NCI-H1930 (cell line): ENCODE results near the gene MMP17.
A peak's percentile ranks its signal among the peaks of the same experiment; 100 is the strongest.

Experiments
- DNase-seq, 2 experiments: peaks; one replicate each; lab custom pipeline; 2025; lab: John Stamatoyannopoulos, UW

MMP17 gene

DNA sequence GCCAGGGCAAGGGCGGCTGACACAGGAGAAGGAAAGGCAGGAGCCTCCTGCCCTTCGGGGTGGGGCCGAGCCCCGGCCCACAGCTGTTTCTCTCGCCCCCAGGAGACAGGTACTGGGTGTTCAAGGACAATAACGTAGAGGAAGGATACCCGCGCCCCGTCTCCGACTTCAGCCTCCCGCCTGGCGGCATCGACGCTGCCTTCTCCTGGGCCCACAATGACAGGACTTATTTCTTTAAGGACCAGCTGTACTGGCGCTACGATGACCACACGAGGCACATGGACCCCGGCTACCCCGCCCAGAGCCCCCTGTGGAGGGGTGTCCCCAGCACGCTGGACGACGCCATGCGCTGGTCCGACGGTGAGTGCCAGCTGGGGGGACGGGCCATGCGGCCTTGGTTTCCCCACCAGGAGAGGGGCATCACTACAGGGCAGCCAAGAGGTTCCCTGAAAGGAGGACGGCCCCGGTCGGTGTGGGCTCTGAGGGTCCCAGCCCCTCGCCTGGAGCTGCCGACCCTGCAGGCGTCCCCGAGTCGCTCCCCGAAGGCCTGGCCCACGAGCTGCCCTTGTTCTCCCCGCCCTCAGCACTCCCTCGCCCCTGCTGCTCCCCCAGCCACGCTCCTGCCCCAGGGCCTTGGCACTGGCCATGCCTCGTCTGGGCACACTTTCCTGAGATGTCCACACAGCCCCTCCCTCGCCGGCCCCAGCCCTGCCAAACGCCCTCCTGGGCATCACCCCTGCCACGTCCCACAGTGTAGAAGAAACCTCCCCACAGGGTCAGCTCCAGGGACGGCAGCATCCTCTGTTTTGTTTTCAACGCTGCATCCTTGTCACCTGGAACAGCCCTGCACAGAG lies 21.7 kb downstream of the MMP17 start:
- DNase-seq, result no peak

GRCh38 chr12:131850856-131851559 lies 22.8 kb downstream of the MMP17 start:
- DNase-seq, result no peak

DNA sequence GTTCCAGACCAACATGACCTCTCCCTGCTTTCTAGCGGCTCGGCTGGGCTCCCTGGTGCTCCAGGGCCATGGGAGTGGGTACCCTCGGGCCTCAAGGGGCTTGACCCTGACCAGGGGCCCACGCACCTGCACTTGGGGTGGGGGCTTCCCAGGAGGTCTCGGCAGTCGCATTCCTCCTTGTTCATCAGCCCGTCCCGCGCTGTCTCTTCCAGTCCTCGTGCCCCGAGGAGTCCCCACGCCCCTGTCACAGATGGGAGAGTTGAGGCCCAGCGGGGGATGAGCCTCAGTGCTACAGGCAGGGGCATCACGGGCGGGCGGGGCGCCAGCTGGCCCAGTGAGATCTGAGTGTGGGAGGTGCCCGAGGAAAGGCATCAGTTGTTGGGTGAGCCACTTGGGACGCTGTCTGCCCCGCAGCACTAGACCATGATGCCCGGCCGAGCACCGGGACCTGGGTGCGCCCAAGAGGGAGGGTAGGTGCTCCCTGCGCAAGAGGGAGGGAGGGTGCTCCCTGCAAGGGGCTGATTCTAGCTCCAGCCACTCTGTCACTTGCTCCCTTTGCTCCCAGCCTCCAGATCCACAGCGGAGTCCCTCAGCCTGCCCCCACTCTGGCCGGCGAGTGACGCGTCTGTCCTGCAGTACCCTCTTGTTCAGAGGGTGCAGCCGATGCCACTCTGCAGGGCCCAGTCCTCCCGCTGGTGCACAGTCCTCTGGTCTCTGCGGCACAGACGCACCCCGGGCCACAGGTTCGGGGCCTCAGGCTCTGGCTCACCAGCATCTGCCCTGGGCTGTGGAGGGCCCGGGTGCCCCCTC lies 23.8 kb downstream of the MMP17 start:
- DNase-seq, result no peak

DNA sequence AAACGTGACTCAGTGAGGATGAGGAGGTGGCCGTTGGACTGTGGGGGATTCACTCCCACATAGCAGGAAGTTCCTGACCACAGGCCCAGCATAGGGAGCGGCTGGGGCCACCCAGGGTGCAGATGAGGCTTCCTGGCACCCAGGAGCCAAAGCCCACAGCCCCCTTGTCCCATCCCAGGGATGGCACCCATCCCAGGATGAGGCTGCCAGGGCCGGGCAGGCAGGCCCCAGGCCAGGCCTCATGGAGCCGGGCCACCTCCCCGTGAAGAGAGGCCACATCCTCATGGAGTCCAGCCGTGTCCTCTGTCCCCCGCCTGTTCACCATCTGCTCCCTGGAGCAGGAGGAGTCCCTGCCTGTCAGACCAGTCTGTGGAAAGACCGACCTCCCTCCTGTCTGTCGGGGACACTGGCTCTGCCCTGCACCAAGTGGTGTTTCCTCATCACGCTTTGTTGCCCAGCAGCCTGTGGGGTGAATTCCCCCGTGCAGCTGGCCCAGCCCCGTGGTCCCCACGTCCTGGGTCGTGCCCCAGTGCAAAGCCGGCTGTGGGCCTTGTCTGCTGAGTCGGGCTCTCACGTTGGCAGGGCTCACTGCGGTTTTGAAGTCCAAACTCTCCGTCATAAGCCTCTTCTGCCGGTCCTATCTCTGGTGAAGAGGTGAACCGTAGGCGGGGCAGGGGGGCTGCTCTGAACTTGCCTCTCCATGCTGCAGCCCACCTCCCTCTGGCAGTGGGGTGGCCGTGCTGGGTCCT lies 24.5 kb downstream of the MMP17 start:
- no peak for DNase-seq

DNA sequence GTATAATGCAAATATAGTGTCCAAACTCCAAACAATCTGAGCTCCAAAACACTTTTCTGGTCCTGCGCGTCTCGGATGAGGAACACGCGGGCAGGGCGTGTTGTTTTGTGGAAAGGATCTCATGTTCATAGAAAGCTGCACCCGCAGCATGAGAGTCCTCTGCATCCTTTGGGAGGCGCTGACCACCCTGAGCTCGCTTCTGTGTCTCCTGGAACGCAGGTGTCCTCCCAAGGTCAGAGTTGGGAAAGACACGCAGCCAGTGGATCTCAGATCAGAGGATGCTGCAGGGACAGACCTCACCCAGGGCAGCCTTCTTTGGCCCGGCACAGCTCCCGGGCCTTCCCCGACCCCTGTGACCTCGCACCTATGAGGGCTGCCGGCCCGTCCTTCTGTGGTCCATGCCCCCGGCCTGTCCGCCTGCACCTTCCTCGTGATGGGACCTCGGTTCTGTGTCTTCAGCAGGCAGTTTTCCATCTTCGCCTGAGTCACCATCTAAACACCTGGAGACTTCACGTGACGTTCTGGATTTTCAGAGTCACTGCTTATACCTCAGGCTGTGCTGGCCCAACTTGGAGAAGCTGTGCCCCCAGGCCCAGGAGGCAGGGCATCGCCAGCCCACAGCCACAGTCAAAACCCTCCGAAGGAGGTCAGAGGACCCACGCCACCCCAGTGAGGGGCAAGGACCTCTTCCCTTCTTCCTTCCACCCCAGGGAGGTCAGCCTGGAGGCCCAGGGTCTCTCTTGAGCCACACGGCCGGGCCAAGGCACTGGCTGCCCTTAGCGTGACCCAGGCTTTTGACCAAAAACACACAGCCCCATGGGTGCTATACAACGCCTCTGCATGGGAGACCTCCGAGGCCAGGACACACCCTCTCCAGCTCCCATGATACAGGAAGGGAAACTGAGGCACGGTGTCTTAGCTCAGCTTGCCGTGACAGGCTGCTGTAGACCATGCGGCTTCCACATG lies 25.9 kb downstream of the MMP17 start:
- DNase-seq, result no peak

DNA sequence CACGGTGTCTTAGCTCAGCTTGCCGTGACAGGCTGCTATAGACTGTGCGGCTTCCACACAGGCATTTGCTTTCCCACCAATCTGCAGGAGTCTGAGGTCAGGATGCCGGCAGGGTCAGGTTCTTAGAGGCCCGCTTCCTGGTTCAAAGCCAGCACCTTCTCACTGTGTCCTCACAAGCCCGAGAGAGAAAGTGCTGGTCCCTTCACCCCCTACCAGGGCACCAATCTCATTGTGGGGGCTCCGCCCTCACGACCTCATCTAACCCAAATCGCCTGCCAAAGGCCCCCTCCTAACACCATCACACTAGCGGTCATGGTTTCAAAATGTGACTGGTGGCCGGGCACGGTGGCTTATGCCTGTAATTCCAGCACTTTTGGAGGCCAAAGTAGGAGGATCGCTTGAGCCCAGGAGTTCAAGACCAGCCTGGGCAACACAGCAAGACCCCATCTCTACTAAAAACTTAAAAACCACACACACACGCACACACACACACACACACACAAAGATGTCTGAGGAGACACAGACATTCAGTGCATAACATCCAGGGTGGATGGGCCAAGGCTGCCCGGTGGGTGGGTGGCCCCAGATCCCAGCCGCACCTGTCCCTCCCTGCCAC lies 26.8 kb downstream of the MMP17 start:
- DNase-seq, result no peak

DNA sequence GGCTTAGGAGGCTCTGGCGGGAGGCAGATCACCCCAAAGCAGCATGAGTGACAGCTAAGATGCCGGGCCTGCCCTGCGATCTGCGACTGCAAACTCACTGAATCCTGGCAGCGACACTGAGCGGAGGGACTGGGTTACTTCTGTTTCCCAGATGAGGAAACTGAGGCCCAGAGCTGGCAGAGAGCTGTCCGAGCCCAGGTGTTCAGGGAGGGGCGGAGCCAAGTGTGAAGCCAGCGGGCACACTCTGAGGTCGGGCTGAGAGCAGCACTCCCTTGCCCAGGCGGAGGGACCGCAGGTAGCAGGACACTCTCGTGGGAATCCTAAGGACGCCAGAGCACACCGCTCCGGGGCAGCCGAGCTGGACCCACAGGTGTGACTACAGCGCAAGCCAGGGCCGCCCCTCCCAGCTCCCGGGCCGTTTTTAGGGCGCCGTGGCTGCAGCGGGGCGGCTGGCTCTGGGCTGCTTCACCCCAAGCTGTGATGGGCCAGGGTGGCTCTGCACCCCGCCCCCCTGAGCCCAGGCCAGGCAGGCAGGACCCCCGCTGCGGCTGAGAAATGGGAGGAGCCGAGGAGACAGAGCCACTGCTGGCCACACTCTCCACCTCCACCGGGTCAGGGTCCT lies 27.4 kb downstream of the MMP17 start:
- no peak for DNase-seq

- no peak for DNase-seq
Observed at GRCh38 chr12:131856366-131857097, 28.3 kb downstream of the MMP17 start.

GRCh38 chr12:131857908-131858850 lies 30.0 kb downstream of the MMP17 start:
- DNase-seq, result no peak

DNA sequence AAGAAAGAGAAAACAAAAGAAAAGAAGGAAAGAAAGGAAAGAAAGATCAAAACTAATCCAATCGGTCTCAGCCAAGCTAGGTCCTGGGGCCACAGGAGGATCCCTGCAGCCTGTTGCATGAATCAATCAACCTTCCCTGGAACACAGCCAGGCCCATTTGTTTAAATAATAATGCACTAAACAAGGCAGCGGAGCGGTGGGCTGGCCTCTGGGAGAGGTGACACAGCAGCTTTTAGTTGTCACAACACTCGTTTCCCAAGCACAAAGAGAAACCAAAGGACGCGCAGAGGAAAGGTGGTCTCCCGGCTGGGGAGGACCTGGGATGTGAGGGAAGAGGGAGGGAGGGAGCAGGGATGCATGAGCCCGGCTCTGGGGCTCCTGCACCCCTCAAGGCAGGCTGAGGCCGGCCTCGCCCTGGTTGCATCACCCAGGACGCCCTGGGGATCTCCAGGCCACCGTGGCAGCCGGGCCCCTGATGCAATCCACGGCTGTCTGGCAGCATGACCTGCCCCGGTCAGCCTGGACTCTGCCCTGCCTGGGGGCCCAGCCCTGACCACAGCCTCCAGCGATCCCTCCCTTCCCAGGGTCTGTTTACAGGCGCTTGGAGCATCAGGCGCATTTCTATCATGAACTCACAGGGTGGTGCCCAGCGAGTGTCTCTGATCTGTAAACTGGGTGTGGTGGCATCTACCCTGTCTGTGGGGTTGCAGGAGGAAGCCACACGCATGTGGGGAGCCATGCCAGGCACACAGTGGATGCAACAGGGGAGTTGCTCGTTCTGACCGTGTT lies 32.5 kb downstream of the MMP17 start:
- DNase-seq, result peak; percentile 23 to 55

GRCh38 chr12:131861261-131862083 lies 33.3 kb downstream of the MMP17 start:
- no peak for DNase-seq

- no peak for DNase-seq
Observed at GRCh38 chr12:131862084-131862441, 33.9 kb downstream of the MMP17 start.

DNA sequence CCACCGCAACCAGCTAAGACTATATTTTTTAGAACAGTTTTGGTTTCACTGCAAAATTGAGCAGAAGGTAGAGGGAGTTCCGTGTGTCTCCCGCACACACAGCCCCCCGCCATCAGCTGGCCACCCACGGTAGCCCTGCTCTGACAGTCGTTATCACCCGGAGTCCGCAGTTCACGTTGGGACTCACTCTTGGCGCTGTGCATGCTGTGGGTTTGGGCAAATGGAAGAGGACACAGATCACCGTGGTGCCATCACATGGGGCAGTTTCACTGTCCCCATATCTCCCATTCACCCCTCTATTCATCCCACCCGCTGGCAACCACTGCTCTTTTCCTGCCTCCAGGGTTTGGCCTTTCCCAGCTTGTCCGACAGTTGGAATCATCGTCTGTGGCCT lies 34.4 kb downstream of the MMP17 start:
- DNase-seq, result no peak

GRCh38 chr12:131862994-131863710 lies 35.0 kb downstream of the MMP17 start:
- DNase-seq, result no peak

DNA sequence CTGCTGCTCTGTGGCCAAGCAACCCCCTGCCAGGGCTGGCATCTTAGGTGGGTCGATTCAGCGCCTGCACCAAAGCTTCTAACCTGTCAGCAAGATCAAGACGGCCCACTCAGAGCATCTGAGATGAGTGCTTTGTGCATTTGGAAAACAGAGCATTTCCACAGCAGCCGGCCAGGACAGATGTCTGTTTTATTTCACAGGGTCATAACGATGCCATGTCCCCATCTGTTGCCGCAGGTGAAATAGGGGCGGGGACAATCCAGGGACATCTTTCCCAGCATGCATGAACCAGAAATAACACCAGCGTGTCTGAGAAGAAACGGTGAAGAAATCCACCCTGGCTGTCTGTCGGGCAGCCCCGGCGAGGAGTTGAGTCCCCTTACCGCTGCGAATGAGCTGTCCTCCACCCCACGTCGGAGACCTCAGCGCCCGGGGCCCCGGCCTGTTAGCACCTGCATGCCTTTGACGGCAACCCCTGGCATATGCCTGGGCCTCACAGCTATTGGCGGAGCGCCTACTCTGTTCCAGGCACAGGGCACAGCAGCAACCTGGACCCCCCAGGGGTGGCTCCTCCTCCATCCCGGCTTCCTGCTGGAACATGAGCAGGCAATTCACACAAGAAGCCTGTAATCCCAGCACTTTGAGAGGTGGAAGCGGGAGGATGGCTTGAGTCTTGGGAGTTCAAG lies 35.7 kb downstream of the MMP17 start:
- DNase-seq, result no peak
